ENCODE data around the gene DNAJC8. TPM values are rescaled to one million over a fixed set of nuclear protein-coding genes. Genes with fewer than 3 reads are reported as not detected.

Gene DNAJC8
- polyA plus RNA-seq, 3 donors: 30.6 to 118 (median 113) TPM

DNA sequence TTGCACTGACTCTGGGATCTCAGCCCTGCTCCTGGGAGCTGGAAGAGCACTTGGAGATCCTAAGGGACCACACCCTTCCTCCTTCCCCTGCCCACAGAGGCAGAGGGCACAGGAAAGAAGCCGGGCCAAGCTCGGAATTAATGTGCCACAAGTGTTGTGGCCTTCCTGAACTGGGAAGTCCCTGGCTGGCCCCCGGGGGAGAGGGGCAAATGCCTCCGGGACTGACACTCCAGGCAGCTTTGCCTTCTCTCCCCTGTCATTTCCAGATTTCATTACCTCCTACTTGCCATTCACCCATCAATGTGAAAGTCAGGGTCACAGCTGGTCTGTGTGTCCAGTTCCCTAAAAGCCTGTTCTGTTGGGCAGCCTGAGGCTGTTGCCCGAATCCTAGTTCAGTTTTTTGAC, 48.1 kb upstream of the DNAJC8 start:
- Mint-ChIP-seq H3K4me1 (peaks cover 31% of the 10 kb centered on the region), H3K27me3 (ENCODE audit: low read depth in 3 of 3) (peaks cover 0 to 4% (median 0%) of the 10 kb centered on the region in 3 donors), H3K36me3 (peaks cover 44 to 63% of the 10 kb centered on the region in 2 donors), H3K4me3 (no peak overlapping the region), H3K27ac (peak overlapping the region in 4 of 7 donors; percentile 7 to 76 (median 36)), H3K9me3 (no peaks in the 10 kb centered on the region)
- no peak overlapping the region for H3K4me3 ChIP-seq (replicated peaks in 1 of 3; ENCODE audit: low read depth in 2 of 3, low read length in 3 of 3)
- 82% methylated on average over 2 of the region's 5 CpGs for WGBS (ENCODE audit: insufficient coverage)
- intact Hi-C loops (cut with micrococcal nuclease): no loop called here
- no peaks in the 10 kb centered on the region for H3K27me3 ChIP-seq (ENCODE audit: control insufficient read depth in 2 of 2, insufficient read depth in 2 of 2, low read length in 2 of 2)
- no peak overlapping the region for H2AFZ ChIP-seq (ENCODE audit: insufficient read depth, low read depth, low read length, poor library complexity, severe bottlenecking)
- H3K36me3 ChIP-seq (replicated peaks in 1 of 2; ENCODE audit: control insufficient read depth in 1 of 2, insufficient read depth in 2 of 2, low read length in 2 of 2): peaks cover 23 to 50% of the 10 kb centered on the region in 2 donors
- H3K79me2 ChIP-seq (ENCODE audit: insufficient read depth, low read length): no peaks in the 10 kb centered on the region
- DNase-seq: no peak
- TF ChIP-seq, protein P1, sequence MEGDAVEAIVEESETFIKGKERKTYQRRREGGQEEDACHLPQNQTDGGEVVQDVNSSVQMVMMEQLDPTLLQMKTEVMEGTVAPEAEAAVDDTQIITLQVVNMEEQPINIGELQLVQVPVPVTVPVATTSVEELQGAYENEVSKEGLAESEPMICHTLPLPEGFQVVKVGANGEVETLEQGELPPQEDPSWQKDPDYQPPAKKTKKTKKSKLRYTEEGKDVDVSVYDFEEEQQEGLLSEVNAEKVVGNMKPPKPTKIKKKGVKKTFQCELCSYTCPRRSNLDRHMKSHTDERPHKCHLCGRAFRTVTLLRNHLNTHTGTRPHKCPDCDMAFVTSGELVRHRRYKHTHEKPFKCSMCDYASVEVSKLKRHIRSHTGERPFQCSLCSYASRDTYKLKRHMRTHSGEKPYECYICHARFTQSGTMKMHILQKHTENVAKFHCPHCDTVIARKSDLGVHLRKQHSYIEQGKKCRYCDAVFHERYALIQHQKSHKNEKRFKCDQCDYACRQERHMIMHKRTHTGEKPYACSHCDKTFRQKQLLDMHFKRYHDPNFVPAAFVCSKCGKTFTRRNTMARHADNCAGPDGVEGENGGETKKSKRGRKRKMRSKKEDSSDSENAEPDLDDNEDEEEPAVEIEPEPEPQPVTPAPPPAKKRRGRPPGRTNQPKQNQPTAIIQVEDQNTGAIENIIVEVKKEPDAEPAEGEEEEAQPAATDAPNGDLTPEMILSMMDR (IDR thresholded peaks at IDR 0.05): no peak
- peaks cover 19 to 26% of the 10 kb centered on the region in 2 donors for H3K4me1 ChIP-seq (ENCODE audit: control insufficient read depth in 1 of 2, insufficient read depth in 2 of 2, low read length in 2 of 2)
- H3K9me3 ChIP-seq (replicated peaks in 1 of 2; ENCODE audit: control insufficient read depth in 1 of 2, insufficient read depth in 1 of 2, low read length in 2 of 2): no peaks in the 10 kb centered on the region
- no peaks in the 10 kb centered on the region for H4K20me1 ChIP-seq (ENCODE audit: insufficient read depth, low read length)
- H3K9ac ChIP-seq (ENCODE audit: insufficient read depth, low read length, poor library complexity, severe bottlenecking): no peak overlapping the region
- H3K27ac ChIP-seq (ENCODE audit: low read depth in 1 of 2, low read length in 2 of 2): no peak overlapping the region
- no peak overlapping the region for H3K4me2 ChIP-seq (replicated peaks; ENCODE audit: extremely low read depth, low read length, poor library complexity, severe bottlenecking)

DNA sequence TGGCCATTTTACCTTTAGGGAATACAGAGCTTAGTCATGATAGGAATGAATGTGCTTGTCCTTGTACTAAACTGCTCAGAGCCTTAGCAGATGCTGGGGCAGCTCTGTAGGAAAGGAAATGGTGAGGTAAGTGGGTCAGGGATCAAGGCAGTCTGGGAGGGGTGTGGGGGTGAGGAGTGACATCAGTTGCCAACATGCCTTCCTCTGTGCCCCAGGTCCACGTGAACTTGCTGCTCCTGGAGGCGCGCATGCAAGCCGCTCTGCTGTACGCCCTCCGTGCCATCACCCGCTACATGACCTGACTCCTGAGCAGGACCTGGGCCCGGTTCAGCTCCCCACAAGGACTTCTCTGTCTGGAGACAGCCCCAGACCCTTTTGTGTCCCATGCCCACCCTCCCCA, 47.7 kb upstream of the DNAJC8 start:
- H3K36me3 Mint-ChIP-seq: peaks cover 45 to 66% of the 10 kb centered on the region in 2 donors
- no peak overlapping the region for H2AFZ ChIP-seq (ENCODE audit: insufficient read depth, low read depth, low read length, poor library complexity, severe bottlenecking)
- H3K27ac Mint-ChIP-seq: peak overlapping the region in 2 of 7 donors; percentile 7 to 26
- intact Hi-C loops (cut with micrococcal nuclease): no loop called here
- H3K9me3 ChIP-seq (replicated peaks in 1 of 2; ENCODE audit: control insufficient read depth in 1 of 2, insufficient read depth in 1 of 2, low read length in 2 of 2): no peaks in the 10 kb centered on the region
- no peaks in the 10 kb centered on the region for H3K9me3 Mint-ChIP-seq
- H3K4me3 ChIP-seq (replicated peaks in 1 of 3; ENCODE audit: low read depth in 2 of 3, low read length in 3 of 3): no peak overlapping the region
- no peaks in the 10 kb centered on the region for H4K20me1 ChIP-seq (ENCODE audit: insufficient read depth, low read length)
- H3K79me2 ChIP-seq (ENCODE audit: insufficient read depth, low read length): no peaks in the 10 kb centered on the region
- no peak overlapping the region for H3K4me3 Mint-ChIP-seq
- H3K4me2 ChIP-seq (replicated peaks; ENCODE audit: extremely low read depth, low read length, poor library complexity, severe bottlenecking): no peak overlapping the region
- peaks cover 28% of the 10 kb centered on the region for H3K4me1 Mint-ChIP-seq
- H3K4me1 ChIP-seq (ENCODE audit: control insufficient read depth in 1 of 2, insufficient read depth in 2 of 2, low read length in 2 of 2): peaks cover 19 to 26% of the 10 kb centered on the region in 2 donors
- H3K27me3 Mint-ChIP-seq (ENCODE audit: low read depth in 3 of 3): peaks cover 0 to 4% (median 0%) of the 10 kb centered on the region in 3 donors
- no peak overlapping the region for H3K27ac ChIP-seq (ENCODE audit: low read depth in 1 of 2, low read length in 2 of 2)
- no peak overlapping the region for H3K9ac ChIP-seq (ENCODE audit: insufficient read depth, low read length, poor library complexity, severe bottlenecking)
- H3K36me3 ChIP-seq (replicated peaks in 1 of 2; ENCODE audit: control insufficient read depth in 1 of 2, insufficient read depth in 2 of 2, low read length in 2 of 2): peaks cover 23 to 53% of the 10 kb centered on the region in 2 donors
- no peak for DNase-seq
- WGBS (ENCODE audit: insufficient coverage): 97% methylated on average over 7 of the region's 8 CpGs
- TF ChIP-seq, protein P1 (IDR thresholded peaks at IDR 0.05): no peak
- no peaks in the 10 kb centered on the region for H3K27me3 ChIP-seq (ENCODE audit: control insufficient read depth in 2 of 2, insufficient read depth in 2 of 2, low read length in 2 of 2)
